NB4 (cell line): ENCODE measurements around the gene PITPNC1.

Experiments used
- DNase-seq: peaks from one replicate; pipeline ENCODE4 v3.0.0; 2010; ENCODE audit warnings: low read depth
- H3K4me3 ChIP-seq: one replicate; pipeline ENCODE4 v1.5.1; 2011; ENCODE audit warnings: mild to moderate bottlenecking, low read depth, low read length, moderate library complexity
- MYC ChIP-seq: IDR thresholded peaks from 2 replicates; pipeline ENCODE4 v1.6.1; 2011; ENCODE audit warnings: low read depth, low read length
- POLR2A ChIP-seq: IDR thresholded peaks from 2 replicates; pipeline ENCODE4 v1.6.1; 2011; ENCODE audit warnings: mild to moderate bottlenecking; ENCODE audit not compliant: insufficient read length; ENCODE audit errors: extremely low read depth
- TF ChIP-seq, protein P1 (sequence below): IDR thresholded peaks from one replicate; pipeline ENCODE4 v1.5.1; 2012; ENCODE audit warnings: low read depth, low read length
- TF ChIP-seq, protein P2 (sequence below): IDR thresholded peaks from 2 replicates; pipeline ENCODE4 v1.6.1; 2011; ENCODE audit warnings: low read depth, low read length

PITPNC1 gene

DNA sequence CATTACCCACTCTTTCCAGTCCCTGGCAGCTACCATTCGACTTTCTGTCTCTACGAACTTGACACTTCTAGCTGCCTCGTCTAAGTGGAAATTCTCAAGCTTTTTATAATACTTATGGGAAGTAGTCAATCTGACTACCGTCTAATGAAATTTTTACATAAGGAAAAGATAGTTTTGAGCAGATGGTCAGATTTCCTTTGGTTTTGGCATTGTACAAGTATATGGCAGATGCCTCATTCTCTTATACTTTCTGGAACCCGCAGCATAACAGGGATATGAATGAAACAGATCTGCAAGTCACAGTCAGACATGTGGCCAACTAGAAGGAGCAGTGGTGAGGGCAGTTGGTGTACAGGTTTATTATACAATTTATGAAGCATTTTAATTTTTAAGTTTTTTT is 146.0 kb downstream of the PITPNC1 start:
- no peak for DNase-seq
- TF ChIP-seq POLR2A (no peak), MYC (no peak)
- TF ChIP-seq, protein P1, sequence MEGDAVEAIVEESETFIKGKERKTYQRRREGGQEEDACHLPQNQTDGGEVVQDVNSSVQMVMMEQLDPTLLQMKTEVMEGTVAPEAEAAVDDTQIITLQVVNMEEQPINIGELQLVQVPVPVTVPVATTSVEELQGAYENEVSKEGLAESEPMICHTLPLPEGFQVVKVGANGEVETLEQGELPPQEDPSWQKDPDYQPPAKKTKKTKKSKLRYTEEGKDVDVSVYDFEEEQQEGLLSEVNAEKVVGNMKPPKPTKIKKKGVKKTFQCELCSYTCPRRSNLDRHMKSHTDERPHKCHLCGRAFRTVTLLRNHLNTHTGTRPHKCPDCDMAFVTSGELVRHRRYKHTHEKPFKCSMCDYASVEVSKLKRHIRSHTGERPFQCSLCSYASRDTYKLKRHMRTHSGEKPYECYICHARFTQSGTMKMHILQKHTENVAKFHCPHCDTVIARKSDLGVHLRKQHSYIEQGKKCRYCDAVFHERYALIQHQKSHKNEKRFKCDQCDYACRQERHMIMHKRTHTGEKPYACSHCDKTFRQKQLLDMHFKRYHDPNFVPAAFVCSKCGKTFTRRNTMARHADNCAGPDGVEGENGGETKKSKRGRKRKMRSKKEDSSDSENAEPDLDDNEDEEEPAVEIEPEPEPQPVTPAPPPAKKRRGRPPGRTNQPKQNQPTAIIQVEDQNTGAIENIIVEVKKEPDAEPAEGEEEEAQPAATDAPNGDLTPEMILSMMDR: no peak
- TF ChIP-seq, protein P2, sequence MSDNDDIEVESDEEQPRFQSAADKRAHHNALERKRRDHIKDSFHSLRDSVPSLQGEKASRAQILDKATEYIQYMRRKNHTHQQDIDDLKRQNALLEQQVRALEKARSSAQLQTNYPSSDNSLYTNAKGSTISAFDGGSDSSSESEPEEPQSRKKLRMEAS: no peak
- no peak overlapping the region for H3K4me3 ChIP-seq

DNA sequence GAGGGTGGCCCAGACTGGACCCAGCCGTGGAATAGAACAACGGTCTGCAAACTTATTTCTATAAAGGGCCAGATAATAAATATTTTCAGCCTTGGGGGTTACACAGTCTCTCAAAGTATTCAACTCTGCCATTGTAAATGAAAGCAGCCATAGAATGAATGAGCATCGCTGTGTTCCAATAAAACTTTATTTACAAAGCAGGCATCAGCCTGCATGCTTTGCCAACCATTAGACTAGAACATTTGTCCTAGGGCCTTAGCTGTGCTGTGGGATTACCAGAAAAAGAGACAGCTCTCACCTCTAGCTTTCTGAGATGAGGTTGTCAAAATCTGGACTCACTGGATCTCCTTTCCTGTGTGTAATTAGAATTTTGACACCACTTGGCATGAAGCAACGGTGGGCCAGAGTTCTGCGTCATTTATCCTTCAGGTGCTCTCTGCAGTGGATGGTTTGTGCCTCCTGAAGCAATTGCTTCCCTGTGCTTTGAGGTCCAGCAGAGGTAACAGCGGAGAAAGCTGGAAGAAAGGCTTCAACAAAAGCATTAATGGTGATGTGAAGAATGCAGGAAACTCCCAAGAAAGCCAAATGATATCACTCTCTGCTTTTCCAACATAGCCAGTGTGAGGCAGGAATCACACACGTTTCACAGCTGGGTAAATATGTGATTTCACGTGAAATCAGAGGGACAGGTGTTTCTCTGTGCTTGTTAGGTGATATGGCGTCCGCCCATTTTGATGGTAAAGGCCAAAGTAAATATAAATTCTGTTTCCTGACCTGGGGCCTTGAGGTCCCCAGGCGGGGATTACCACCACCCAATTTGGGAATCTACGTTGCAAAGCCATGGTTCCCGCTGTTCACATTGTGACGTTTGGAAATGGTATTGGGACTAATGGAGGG is 148.4 kb downstream of the PITPNC1 start:
- no peak for TF ChIP-seq POLR2A
- no peak for TF ChIP-seq MYC
- TF ChIP-seq, protein P2: no peak
- TF ChIP-seq, protein P1: no peak
- no peak for DNase-seq
- no peak overlapping the region for H3K4me3 ChIP-seq

DNA sequence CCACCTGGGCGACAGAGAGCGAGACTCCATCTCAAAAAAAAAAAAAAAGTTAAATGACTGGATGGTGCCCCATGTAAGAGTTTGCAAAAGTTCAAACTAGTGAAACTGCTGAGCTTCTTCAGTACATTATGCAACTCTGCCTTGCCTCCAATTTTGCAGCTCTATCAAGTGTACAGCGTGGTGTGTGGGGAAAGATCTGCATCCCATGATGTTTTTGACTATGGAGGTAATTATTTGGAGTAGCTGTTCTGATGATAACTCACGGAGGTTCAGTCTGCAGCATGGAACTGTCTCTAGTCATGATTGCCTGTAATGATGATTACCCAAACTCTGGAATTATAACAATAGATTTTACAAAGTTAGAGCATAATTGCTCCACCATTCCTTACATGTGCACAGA is 149.6 kb downstream of the PITPNC1 start:
- no peak overlapping the region for H3K4me3 ChIP-seq
- TF ChIP-seq MYC: no peak
- TF ChIP-seq POLR2A: no peak
- TF ChIP-seq, protein P1: no peak
- TF ChIP-seq, protein P2: no peak
- no peak for DNase-seq

DNA sequence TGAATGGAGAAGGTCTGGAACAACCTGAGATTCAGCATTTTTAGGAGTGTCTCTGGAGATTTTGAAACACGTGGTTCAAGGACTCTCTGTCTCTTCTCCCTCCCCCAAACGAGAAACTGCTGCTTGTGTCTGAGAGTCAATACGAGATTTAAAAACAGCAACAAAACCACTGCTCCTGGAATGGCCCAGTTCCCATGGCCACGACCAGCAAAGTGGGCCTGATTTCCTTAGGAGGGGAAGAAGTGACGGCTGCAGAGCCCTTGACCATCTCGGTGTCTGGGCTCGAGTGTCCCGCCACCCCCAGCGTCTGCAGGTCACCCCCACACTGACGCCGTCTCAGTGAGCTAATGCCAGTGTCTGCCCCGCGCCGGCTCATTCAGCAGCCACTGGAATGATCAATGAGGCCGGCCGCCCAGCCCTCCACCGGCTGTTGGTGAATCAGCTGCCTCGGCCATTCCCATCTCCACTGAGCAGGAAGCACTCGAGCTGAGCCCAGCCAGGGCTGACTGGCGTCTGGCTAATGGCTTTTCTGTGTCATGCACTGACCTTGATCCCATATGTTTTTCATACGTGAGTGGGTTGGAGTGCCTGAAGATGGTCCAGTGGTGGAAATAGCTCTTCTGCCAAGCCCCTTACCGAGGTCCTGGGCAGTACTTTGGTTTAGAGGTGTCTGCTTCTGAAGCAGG is 151.8 kb downstream of the PITPNC1 start:
- TF ChIP-seq MYC: no peak
- H3K4me3 ChIP-seq: no peak overlapping the region
- no peak for DNase-seq

DNA sequence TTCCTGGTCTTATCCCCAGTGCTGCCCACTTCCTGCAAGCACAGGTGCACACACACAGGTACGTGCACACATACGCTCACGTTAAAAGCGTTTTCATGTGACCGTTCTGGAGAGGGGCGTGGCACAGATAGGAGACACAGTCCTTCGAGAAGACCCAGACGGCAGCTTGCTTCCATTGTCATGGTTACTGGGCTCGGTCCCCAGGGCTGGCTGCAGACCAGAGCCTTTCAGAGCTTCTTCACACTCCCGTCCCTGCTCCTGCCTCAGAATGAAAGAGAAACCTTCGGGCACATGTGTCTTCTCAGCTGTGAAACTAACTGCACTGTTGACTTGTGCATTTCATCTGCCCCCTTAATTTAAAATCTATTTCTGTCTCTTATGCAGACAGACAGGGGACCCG is 154.2 kb downstream of the PITPNC1 start:
- no peak for DNase-seq
- TF ChIP-seq MYC (no peak), POLR2A (no peak)
- TF ChIP-seq, protein P1: no peak
- TF ChIP-seq, protein P2: no peak
- H3K4me3 ChIP-seq: no peak overlapping the region

DNA sequence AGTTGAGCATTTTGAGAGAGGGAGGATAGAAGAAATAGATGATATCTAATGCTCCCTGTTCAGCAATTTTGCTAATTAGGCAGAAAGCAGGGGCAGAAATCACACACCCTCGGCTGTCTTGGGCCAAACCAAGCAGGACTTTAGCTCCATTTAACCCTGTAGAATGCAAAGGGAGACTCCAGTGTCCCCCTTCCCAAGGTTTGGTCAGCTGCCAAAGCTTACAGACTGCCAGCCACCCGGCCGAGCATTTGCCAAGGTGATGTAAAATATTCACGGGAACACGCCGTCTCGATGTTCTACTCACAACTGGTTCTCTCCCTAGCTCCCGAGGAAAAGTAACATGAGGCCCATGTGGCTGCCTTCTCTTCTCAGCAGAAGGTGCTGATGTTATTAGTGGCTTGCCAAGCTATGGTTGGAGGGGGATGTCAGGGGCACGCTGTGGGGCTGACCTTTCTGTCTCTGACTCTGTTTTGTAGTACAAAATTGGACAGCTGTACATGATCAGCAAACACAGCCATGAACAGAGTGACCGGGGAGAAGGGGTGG is 155.3 kb downstream of the PITPNC1 start:
- TF ChIP-seq POLR2A (no peak), MYC (no peak)
- TF ChIP-seq, protein P2: no peak
- TF ChIP-seq, protein P1: no peak
- no peak overlapping the region for H3K4me3 ChIP-seq
- DNase-seq: no peak
